GM19099 (cell line): ENCODE results near the gene SF3B6.

ENCODE experiments used
- POLR2A ChIP-seq: IDR thresholded peaks from 3 replicates; pipeline ENCODE4 v1.6.1; 2011; ENCODE audit warnings: low read depth; ENCODE audit not compliant: insufficient read length; ENCODE audit errors: extremely low read depth

Gene SF3B6

DNA sequence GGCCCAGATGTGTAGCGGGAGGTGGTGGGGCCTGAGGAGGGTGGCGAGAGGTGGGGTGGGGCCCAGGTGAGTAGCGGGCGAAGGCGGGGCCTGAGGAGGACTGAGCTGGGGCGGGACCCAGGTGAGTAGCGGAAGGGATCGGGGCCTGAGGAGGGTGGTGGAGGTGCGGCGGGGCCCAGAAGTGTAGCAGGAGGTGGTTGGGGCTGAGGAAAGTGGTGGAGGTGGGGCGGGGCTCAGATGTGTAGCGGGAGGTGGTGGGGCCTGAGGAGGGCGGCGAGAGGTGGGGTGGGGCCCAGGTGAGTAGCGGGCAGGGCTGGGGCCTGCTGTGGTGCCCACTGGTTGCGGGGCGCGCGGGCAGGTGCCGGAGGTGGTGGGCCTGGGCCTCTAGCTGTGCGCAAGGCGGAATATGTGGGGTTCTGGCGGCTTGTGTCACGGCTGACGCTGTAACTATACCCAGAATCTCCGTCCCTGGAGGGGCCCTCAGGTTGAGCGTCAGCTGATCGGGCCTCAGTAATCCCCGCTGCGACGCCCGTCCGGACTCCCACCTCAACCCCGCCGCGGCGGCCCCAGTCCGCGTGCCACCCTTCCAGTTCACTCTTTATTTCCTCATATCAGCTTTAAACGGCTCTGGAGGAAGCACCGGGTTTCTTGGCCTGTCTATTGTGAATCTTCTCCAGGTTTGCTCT lies 866 bp upstream of the SF3B6 start:
- peak; percentile 45 for TF ChIP-seq POLR2A

DNA sequence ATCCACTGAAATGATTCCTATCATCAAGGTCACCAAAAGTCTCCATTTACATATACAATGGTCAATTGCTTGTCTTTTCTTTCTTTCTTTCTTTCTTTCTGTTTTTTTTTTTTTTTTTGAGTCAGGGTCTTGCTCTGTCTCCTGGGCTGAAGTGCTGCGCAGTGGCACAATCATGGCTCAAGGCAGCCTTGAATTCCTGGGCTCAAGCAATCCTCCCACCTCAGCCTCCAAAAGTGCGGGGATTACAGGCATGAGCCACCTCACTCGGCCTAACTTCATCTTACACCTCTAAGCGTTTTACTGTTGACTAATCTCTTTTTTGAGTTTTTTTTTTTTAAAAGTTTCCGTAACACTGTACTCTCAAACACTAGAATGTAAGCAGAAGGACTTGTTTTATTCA lies 867 bp downstream of the SF3B6 start:
- TF ChIP-seq POLR2A = no peak

DNA sequence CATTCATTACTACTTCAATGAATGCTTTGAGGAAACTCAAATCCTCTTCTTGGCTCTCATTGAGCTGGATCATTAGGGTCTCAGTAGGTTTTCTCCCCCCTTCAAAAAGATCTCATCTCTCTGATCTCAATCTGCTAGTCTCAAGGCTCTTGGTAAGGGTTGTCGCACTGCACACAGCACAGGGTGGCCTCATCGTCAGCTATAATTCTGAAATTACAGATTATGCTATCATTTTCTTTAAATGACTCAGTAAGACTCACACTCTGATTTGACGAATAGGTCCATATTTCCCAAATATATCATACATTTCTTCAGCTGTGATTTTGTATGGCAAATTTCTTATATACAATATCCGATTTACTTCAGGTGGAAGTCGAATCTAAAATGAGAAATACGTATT lies 2.3 kb downstream of the SF3B6 start:
- no peak for TF ChIP-seq POLR2A

DNA sequence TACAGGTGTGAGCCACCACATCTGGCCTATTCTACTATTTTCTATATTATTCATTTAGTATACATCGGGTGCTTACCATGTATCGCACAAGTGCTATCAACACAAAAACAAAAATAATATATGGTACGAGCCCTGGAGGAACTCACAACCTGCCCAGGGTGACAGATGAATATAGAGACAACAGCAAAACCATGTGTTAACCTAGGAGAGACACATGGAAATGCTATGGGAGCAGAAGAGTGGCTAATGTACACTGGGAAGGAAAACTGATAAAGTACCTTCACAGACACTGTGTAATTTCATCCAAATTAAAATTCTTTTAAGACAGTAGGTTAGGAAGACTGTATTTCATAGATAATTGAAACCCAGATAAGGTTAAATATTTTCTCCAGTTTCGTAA lies 3.9 kb downstream of the SF3B6 start:
- TF ChIP-seq POLR2A = no peak

DNA sequence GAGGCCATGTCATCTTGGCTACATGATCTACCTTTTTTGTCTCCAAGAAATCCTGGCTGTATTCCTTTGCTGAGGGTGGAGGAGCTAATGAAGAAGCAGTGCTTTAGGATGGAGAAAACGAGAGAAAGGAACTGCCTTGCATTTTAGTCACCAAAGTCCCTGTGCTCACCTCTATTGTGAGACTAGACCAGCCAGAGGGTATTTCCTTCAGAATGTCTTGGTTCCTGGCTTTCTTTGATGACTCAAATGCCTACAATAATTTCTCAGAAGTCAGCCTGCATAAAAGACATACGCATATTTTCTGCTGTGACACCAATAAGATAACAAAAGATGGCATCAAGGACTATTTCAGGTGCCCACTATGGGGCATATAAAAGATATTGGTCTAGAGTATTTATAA lies 10.8 kb downstream of the SF3B6 start:
- TF ChIP-seq POLR2A = no peak

DNA sequence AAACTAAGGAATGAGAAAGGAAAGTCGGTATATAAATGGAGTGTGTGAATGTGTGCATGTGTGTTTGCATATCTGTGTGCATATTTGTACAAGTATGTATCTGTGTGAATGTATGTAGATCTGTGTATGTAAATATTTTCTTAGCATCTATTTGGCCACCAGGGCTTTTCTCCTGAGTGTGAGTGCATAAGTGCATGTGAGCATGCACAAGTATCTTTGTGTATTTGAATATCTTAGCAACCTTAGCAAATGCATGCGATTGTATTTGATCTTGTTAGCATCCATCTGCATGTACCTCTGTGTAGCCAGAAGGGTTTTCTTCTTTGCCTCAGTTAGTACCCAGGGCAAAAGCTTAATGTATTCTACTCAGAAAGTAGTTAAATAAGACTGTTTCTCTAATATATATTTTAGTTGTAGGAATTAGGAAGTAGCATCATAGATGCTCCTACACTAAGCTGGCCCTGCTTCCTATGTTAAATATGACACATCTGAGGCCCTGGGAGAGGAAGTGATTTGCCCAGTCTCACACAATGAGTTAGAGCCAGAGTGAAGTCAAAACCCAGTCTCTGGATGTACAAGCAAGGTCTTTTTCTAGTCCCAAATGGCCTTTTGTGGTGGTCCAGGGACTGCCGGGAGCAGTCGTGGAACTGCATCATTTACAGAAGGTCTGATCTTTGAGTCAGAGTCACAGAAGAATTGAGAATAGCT lies 17.4 kb downstream of the SF3B6 start:
- TF ChIP-seq POLR2A = no peak

DNA sequence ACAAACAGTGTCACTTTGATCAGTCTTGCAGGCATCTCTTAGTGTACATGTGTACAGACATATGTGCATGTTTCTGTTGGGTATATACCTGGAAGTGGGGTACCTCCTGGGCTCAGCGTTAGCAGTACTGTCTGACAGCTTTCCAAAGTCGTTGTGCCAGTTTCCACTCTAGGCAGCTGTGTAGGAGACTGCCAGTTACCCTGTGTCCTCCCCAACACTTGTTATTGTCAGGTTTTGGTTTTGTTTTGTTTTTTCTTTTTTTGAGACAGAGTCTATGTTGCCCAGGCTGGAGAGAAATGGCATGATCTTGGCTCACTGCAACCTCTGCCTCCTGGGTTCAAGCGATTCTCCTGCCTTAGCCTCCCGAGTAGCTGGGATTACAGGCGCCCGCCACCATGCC lies 20.4 kb downstream of the SF3B6 start:
- TF ChIP-seq POLR2A = no peak

DNA sequence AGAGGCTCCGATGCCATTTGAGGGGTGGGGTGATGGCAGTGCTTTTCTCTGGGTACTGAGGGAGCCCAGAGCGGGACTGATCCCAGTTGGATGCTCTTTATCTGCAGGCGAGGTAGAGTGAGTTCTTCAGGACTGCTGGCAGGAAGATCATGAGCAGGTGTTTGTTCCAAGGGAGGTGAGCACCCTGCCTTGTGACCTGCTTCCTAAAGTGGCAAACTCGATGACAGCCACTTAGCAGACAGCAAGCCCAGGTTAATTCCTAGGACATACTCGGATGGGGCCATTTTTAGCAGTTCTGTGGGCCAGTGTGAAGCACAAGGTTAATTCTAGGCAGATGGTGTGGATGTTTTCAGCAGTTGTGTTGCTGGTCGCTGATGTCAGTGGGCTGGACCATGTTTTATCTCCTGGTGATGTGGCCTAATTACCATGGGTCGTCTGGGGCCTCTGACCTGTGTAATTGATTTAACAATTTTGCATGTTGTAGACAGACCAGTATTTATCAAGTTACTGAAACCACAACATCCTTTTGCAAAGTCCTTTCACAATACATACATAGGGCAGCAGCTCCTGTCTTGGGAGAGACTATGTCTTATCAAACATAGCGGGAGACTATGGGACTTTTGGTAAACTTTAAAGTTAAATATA lies 21.6 kb downstream of the SF3B6 start:
- no peak for TF ChIP-seq POLR2A

DNA sequence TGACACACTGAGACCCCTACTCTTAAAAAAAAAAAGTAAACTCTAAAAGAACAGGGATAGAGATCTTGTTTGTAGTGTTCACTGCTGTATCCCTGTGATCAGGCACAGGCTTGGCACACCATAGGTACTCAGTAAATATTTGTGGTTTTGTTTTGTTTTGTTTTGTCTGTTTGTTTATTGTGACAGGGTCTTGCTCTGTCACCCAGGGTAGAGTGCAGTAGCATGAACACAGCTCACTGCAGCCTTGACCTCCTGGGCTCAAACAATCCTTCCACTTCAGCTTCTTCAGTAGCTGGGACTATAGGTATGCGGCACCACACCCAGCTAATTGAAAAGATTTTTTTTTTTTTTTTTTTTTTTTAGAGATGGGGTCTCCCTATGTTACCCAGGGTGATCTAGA lies 23.2 kb downstream of the SF3B6 start:
- no peak for TF ChIP-seq POLR2A

DNA sequence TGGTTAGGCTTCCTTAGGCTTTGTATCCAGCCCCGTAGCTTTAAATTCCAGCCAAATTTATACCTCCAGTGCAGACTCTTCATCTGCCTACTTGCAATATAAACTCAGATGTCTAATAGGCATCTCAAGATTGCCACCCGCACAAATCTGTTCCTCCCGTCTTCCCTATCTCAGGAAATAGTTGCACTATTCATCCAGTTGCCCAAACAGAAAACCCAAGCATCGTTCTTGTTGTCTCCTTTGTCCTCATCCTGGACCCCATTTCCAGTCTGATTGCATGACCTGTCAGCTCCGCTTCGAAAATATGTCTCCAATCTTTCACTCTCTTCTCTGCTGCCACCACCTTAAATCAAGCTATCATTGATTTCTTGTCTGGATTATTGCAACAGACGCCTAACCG lies 24.3 kb downstream of the SF3B6 start:
- no peak for TF ChIP-seq POLR2A

DNA sequence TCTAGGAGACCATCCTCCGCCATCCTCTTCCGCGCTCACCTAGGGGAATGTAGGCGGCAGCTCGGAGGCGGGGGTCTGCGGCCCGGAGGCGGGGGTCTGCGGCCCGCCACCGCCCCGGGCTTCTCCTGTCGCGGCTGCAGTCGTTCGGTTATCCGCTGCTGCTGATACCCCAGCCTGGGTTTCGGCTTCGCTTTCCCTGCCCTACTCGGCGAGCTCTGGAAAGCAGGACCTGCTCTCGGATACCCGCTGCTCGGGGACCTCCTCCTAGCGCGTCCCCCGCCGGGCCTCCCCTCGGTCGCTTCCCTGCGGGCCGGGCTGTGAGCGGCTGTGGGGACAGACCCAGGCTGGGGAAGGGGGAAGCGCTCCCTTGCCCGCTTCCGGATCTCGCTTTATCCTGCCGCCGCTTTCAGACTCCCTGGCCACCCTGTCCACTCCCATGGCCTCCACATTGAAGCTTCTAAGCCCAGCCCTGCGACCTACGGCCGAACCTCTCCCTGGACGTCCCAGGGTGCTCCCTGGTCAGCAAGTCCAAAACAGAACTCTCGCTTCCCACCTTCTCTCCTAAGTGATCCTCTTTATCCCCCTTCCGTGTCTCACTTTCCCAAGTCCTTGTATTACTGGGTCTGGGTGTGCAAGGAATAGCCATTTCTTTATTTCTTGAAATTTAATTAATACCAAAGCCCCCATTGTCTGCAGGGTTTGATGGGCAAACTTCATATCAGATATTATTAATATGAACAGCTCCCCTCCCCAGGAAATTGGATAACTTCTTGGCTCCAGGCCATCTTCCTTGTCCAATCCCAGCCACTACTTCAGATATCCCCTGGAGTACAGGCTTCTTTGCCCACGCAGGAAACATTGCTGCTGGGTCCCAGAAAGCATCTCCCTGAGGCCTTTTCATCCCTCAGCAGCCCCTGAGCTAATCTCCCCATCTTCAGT lies 25.8 kb downstream of the SF3B6 start:
- TF ChIP-seq POLR2A = no peak

DNA sequence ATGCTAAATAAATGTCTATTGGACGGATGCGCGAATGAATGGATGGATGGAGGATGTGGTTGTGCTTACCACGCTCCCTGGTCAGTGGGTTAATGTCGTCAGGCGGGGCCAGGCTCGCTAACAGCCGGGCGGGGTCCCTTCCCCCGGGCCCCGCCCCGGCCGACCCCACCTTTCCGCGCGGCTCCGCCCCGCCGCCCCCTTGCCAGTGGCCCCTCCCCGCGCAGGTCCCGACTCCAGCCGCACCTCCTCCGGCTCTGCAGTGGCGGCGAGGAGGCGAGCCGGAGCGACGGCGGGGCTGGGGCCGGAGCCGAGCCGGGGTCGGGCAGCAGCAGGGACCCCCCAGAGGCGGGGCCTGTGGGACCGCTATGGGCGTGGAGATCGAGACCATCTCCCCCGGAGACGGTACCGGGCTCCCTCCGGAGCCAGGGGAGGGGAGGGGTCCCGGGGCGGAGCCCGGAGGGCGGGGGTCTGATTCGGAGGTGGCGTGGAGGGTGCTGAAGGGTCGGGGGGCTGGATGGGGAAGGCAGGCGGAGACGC lies 26.6 kb downstream of the SF3B6 start, which contains the start of gene FKBP1B:
TSS of gene FKBP1B (plus strand) at position 257 of the 537 bp plus-strand sequence. CDS start at position 366, 109 bp downstream.
- TF ChIP-seq POLR2A = peak; percentile 33

DNA sequence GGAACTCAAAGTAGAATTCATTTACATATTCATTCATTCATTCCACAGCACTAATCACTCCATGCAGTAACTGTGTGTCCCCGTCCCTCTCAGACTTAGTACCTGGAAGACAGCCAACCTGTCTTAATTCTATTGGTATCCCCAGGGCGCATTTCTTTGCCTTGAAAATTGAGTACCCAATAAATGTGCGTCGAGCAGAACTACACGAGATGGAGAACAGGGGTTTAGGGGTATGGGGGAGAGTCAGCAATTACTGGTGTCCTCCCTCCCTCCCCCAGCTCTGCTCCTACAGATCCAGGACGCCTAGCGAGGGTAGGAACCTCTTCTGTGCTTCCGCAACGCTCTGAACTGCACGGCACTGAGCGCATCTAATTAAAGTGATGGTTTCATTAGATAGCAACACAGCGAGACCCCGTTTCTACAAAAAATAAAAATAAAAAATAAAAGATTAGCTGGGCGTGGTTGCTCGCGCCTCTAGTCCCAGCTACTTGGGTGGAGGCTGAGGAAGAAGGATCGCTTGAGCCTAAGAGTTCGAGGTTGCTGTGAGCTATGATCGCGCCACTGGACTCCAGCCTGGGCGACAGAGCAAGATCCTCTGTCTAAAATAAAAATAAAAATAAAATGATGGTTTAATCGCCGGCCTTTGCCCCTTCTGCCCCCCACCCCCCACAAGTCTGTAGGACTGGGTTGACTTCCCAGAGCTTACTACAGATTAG lies 27.2 kb downstream of the SF3B6 start:
- no peak for TF ChIP-seq POLR2A

DNA sequence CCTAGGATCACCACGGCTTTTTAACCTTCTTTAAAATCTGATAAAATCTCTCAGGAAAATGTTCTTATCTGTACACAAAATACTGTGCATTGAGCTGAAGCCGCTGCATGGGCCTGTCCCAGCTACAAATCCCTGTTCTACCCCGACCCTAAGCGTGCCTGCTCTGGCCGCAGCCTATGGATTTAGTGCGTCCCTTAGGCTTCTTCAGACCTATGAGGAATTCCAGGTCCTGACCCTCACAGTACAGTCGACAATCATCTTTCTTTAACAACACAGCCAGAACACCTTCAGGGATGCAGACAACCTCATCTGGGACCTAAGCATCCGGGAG lies 28.5 kb downstream of the SF3B6 start:
- TF ChIP-seq POLR2A = no peak

DNA sequence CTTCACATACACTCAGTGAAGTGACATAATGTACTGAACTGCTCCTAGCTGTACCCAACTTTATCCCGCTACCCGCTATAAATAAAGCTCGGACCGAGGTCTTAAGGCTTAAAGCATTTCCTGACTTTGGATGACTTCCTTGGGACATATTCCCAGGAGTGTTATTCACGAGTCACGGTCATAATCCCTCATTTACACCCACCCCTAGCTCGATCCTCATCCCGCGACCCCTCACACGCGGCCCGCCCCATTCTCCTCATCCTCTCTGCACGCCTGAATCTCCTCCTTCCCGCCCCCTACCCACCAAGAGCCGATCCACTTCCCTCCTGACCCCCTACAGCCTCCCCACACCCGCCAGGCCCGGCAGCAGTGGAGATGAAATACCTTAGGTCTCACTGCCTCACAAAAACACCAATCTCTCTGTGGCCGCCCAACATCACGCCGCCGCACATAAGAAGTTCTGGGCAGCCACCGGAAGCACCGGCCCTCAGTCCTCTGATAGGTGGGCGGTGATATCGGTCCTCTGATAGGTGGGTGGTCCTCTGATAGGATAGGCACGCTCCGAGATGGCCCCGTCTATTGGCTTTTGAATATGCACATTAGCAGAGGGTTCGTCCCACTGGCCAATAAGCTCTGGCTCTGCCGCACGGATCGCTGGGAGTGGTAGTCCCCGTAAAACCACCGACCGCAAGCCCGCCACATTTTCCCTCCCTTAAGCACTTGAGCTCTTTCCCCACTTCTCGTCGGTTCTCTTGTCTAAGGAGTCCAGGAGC lies 29.0 kb downstream of the SF3B6 start, which contains the start of gene WDCP:
TSS of gene WDCP (minus strand) at position 462 of the 773 bp plus-strand sequence. CDS start 7,897 bp downstream, outside the sequence.
- peak; percentile 87 for TF ChIP-seq POLR2A
